Glomerular visceral epithelial cell (primary cell): ENCODE results near the gene TRIM73.
"Not testable (repeated sequence)": the region's sequence is repeated elsewhere in the genome, so short reads cannot be mapped to it uniquely, and the experiment has no call there.

ENCODE experiments used
- DNase-seq: peaks from one replicate; pipeline ENCODE4 v3.0.0-alpha.2; 2016; ENCODE audit errors: extremely low spot score

The TRIM73 gene

DNA sequence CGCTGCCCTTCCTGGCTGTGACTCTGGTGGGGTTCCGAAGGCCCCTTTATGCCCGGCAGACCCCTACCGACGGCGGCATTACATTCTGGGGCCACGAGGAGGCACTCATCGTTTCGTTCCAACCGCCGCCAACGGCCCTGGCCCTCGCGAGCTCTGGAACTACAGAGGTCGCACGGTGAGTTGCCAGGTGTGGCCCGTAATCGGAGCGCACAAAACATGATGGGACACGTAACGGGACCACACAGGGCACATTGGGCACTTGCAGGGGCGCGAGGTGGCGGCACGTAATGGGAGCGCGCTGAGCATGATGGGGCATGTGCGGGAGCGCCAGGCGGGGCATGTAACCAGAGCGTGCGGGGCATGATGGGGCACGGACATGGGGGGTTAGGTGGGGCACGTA is at the start of gene TRIM73:
TRIM73 (plus strand) TSS at position 301 of the 400 bp plus-strand sequence. CDS start 3,305 bp downstream, outside the sequence.
- DNase-seq: not testable (repeated sequence)

- not testable (repeated sequence) for DNase-seq
Measured at GRCh38 chr7:75358671-75359541, 36.5 kb upstream of the TRIM73 start.

DNA sequence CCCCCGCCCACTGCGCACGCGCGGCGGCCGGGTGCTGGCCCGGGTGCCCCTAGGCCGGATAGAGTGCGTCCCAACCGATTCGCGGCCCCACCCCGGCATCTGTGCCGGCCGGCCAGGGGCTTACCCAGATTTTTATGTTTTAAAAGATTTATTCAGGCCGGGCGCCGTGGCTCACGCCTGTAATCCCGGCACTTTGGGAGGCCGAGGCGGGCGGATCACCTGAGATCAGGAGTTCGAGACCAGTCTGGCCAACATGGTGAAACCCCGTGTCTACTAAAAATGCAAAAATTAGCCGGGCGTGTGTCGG is 35.9 kb upstream of the TRIM73 start:
- DNase-seq: not testable (repeated sequence)

- not testable (repeated sequence) for DNase-seq
Measured at GRCh38 chr7:75364079-75364478, 31.4 kb upstream of the TRIM73 start.

- not testable (repeated sequence) for DNase-seq
Measured at GRCh38 chr7:75366643-75367042, 28.8 kb upstream of the TRIM73 start.

GRCh38 chr7:75367313-75367712 is 28.1 kb upstream of the TRIM73 start:
- DNase-seq: not testable (repeated sequence)

- DNase-seq: not testable (repeated sequence)
Measured at GRCh38 chr7:75374144-75374518, 21.3 kb upstream of the TRIM73 start.

GRCh38 chr7:75374519-75375317 is 20.7 kb upstream of the TRIM73 start:
- not testable (repeated sequence) for DNase-seq

- DNase-seq: not testable (repeated sequence)
Measured at GRCh38 chr7:75393194-75393593, 2.2 kb upstream of the TRIM73 start.

DNA sequence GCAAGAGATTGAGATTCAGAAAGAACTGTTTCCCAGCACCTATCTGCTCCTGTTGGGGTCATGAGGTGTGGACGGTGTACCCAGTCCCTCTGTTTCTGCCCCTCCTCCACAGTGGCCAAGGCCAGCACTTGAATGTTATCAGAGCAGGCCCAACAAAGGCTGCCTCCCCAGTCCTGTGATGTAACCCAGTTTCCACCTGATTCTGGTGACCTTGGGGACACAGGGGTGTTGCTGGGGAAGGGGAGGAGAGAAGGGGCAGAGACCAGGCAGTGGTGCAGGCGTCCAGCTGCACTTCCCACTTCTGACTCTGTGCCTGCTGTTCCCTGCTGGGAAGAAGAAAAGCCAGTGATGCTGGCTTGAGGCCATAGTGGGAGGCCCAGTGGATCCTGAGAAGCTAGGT is 2.4 kb downstream of the TRIM73 start:
- not testable (repeated sequence) for DNase-seq

DNA sequence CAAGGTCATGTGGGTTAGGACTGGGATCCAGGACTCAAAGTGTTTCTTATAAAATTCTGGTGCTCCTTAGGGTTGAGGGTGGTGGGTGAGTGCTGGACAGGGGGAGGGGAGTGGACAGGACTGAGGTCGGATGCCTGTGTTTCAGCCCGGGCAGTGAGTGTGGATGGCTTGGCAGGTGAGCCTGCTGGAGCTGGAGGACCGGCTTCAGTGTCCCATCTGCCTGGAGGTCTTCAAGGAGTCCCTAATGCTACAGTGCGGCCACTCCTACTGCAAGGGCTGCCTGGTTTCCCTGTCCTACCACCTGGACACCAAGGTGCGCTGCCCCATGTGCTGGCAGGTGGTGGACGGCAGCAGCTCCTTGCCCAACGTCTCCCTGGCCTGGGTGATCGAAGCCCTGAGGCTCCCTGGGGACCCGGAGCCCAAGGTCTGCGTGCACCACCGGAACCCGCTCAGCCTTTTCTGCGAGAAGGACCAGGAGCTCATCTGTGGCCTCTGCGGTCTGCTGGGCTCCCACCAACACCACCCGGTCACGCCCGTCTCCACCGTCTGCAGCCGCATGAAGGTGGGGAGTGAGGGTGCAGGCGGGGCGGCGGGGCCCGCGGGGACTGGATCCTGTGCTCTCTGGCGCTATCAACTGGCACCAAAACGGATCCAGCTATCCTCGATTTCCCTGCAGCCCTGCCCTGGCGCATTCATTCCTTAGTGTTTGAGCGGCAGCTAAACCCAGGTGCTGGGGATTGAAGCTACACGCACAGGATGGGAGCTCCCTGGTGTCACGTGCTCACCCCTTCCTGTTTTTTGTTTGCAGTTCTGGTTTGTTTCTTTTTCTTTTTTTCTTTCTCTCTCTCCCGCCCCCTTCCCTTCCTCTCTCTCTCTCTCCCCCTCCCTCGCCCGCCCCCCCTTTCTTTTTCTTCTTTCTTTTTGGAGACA is 3.6 kb downstream of the TRIM73 start:
- not testable (repeated sequence) for DNase-seq

- not testable (repeated sequence) for DNase-seq
Measured at GRCh38 chr7:75400575-75400974, 5.1 kb downstream of the TRIM73 start.

DNA sequence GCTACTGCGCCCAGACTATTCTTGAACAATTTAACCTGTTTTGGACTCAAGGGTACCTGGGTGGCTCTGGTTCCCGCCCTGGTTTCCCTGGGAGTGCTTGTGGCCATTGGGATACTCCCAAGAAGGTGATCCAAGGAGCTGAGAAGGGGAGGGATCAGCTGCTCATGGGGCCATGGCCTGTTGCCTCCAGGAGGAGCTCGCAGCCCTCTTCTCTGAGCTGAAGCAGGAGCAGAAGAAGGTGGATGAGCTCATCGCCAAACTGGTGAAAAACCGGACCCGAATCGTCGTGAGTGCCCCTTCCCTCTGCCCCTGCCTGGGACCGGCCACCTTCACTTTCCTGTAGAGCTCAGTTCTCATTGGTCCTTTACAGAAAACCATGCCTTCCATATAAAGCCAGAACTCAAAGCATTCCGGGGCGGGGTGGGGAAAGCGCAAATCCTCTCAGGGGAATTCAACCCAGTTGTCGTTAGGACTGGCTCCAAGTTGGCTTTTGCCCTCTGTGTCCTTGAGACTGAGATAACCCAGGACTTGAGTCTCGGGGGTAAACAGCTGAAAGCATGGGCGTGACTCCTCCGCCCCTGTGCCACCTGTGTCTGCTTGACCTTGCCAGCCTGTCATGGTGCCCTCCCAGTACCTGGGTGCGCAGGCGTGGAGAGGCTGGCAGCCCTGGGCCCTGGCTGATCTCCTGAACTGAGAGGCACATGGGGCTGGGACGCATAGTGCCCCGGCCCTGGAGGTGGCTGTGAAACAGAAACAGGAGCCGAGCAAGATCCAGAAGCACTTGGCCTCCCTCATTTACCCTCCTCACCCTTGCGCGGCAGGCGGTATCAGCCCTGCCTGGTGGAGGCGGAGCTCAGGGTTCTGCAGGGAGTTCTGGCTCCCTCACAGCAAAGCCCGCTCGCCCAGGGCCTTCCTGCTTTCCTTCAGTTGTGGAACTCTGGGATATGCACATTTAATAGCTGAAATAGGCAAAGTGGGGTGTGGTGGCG is 8.3 kb downstream of the TRIM73 start:
- DNase-seq: not testable (repeated sequence)

GRCh38 chr7:75404663-75405062 is 9.2 kb downstream of the TRIM73 start:
- DNase-seq: not testable (repeated sequence)

- DNase-seq: not testable (repeated sequence)
Measured at GRCh38 chr7:75409880-75410822, 14.7 kb downstream of the TRIM73 start.

- DNase-seq: not testable (repeated sequence)
Measured at GRCh38 chr7:75410823-75411173, 15.4 kb downstream of the TRIM73 start.

GRCh38 chr7:75414204-75414603 is 18.8 kb downstream of the TRIM73 start:
- not testable (repeated sequence) for DNase-seq

- peak; percentile 6 for DNase-seq
Measured at GRCh38 chr7:75414708-75415427, 19.4 kb downstream of the TRIM73 start.

DNA sequence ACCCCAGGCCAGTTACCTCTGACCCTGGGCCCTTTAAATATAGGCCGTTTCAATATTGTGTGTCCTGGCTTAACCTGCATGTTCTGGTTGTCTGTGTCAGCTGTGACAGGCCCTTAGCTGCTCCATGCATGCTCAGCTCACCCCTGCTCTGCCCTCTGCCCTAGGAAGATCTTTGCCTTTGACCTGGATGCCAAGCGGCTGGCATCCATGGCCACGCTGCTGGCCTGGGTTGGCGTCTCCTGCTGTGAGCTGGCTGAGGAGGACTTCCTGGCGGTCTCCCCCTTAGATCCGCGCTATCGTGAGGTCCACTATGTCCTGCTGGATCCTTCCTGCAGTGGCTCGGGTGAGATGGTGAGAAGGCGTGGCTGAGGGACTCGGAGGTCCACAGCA is 20.0 kb downstream of the TRIM73 start:
- DNase-seq: not testable (repeated sequence)
